SK-N-SH (cell line): ENCODE results near the gene TMIGD3. TPM values are rescaled to one million over a fixed set of nuclear protein-coding genes. Genes with fewer than 3 reads are reported as not detected.

ENCODE experiments used
- CTCF ChIA-PET: fragments of 300-600, 350-600 bp; formaldehyde crosslinking; extraction: SDS; loops from one replicate; lab custom pipeline; 2021; lab: Yijun Ruan, JAX
- POLR2A ChIA-PET: fragments of 350-600 bp; sonication (Branson Sonifier 250); formaldehyde crosslinking; extraction: SDS; loops from one replicate; lab custom pipeline; 2020; ENCODE audit warnings: antibody characterized with exemption, inconsistent platforms; lab: Yijun Ruan, JAX
- DNase-seq: peaks from one replicate; pipeline ENCODE4 v3.0.0; 2012
- H2AFZ ChIP-seq: fragments of 200-600 bp; sonication (generic); 2 replicates; pipeline ENCODE4 v1.8.1; 2016; ENCODE audit warnings: antibody characterized with exemption, mild to moderate bottlenecking, low read depth
- H3F3A ChIP-seq: fragments of 200-600 bp; sonication (generic); replicated peaks from 2 replicates; pipeline ENCODE3; 2016; ENCODE audit warnings: antibody characterized with exemption, mild to moderate bottlenecking; ENCODE audit not compliant: insufficient read depth
- H3K27ac ChIP-seq, 2 experiments: fragments of 200-500 bp in 1 of 2; fragments of 200-600 bp in 1 of 2; sonication (Bioruptor generic) in 1 of 2; sonication (generic), shearing (Covaris generic) in 1 of 2; 2 replicates each; pipeline versions ENCODE4 v1.5.1 to v1.6.1; 2014 to 2016; ENCODE audit warnings: low read depth in 2 of 2, inconsistent platforms in 1 of 2, low read length in 1 of 2, mild to moderate bottlenecking in 1 of 2, mixed read lengths in 1 of 2
- H3K27me3 ChIP-seq: fragments of 200-600 bp; sonication (generic), shearing (Covaris generic); 2 replicates; pipeline ENCODE4 v1.6.1; 2016; ENCODE audit warnings: mixed run types; ENCODE audit not compliant: insufficient read depth
- H3K36me3 ChIP-seq, 2 experiments: fragments of 200-500 bp in 1 of 2; fragments of 200-600 bp in 1 of 2; sonication (Bioruptor generic) in 1 of 2; sonication (generic) in 1 of 2; replicated peaks in 1 of 2; 2 replicates each; pipeline versions ENCODE3 to v1.5.1; 2014 to 2016; ENCODE audit warnings: low read length in 1 of 2, mild to moderate bottlenecking in 1 of 2; ENCODE audit not compliant: insufficient read depth in 2 of 2, control insufficient read depth in 1 of 2
- H3K4me1 ChIP-seq, 2 experiments: fragments of 200-500 bp in 1 of 2; fragments of 200-600 bp in 1 of 2; sonication (Bioruptor generic) in 1 of 2; sonication (generic), shearing (Covaris generic) in 1 of 2; 2 replicates each; pipeline versions ENCODE4 v1.5.1 to v1.6.1; 2014 to 2016; ENCODE audit warnings: low read depth in 1 of 2, low read length in 1 of 2, mixed run types in 1 of 2; ENCODE audit not compliant: insufficient read depth in 2 of 2, control insufficient read depth in 1 of 2
- H3K4me2 ChIP-seq: fragments of 200-600 bp; sonication (generic), shearing (Covaris generic); 2 replicates; pipeline ENCODE4 v1.6.1; 2017; ENCODE audit warnings: mixed run types
- H3K4me3 ChIP-seq, 2 experiments: fragments of 200-500 bp in 1 of 2; fragments of 200-600 bp in 1 of 2; sonication (Bioruptor generic) in 1 of 2; sonication (generic), shearing (Covaris generic) in 1 of 2; 2 replicates each; pipeline versions ENCODE4 v1.5.1 to v1.8.1; 2014 to 2016; ENCODE audit warnings: low read depth in 2 of 2, inconsistent platforms in 1 of 2, low read length in 1 of 2, mild to moderate bottlenecking in 1 of 2, mixed read lengths in 1 of 2, moderate library complexity in 1 of 2
- H3K79me2 ChIP-seq: fragments of 200-600 bp; sonication (generic); 2 replicates; pipeline ENCODE4 v1.8.1; 2017; ENCODE audit warnings: mild to moderate bottlenecking; ENCODE audit not compliant: insufficient read depth
- H3K9ac ChIP-seq: fragments of 200-600 bp; sonication (generic); 2 replicates; pipeline ENCODE4 v1.6.1; 2017; ENCODE audit warnings: mixed run types
- H3K9me2 ChIP-seq: fragments of 200-600 bp; sonication (generic); 2 replicates; pipeline ENCODE4 v1.6.1; 2017; ENCODE audit warnings: mixed run types
- H3K9me3 ChIP-seq: fragments of 200-600 bp; sonication (generic); 2 replicates; pipeline ENCODE4 v1.6.1; 2017; ENCODE audit warnings: mixed run types, mild to moderate bottlenecking, moderate library complexity
- H4K20me1 ChIP-seq: fragments of 200-600 bp; sonication (generic); 2 replicates; pipeline ENCODE4 v1.6.1; 2017; ENCODE audit warnings: mild to moderate bottlenecking, mixed run types; ENCODE audit not compliant: insufficient read depth
- CHD2 ChIP-seq: fragments of 150-350 bp; IDR thresholded peaks from 2 replicates; pipeline ENCODE4 v1.6.1; 2018; ENCODE audit warnings: low read length; ENCODE audit not compliant: partially characterized antibody
- ELF1 ChIP-seq: IDR thresholded peaks from 2 replicates; pipeline ENCODE4 v1.4.0; 2012
- EZH2phosphoT487 ChIP-seq: fragments of 200-600 bp; sonication (generic); IDR thresholded peaks from 2 replicates; pipeline ENCODE4 v1.6.1; 2017; ENCODE audit warnings: low read depth, mixed run types, mild to moderate bottlenecking, antibody characterized with exemption, moderate library complexity, borderline replicate concordance
- GABPA ChIP-seq: IDR thresholded peaks from 2 replicates; pipeline ENCODE4 v1.4.0; 2012; ENCODE audit warnings: low read depth, mild to moderate bottlenecking
- GATA2 ChIP-seq: sonication (generic); formaldehyde crosslinking; IDR thresholded peaks from 2 replicates; pipeline ENCODE4 v1.5.0; 2020; ENCODE audit warnings: mild to moderate bottlenecking, missing genetic modification reagents
- MXI1 ChIP-seq: IDR thresholded peaks from 2 replicates; pipeline ENCODE4 v1.6.1; 2012; ENCODE audit warnings: mild to moderate bottlenecking, low read depth, low read length, improper control_type of control experiment
- POLR2AphosphoS5 ChIP-seq: IDR thresholded peaks from 2 replicates; pipeline ENCODE4 v1.6.1; 2012; ENCODE audit warnings: low read depth, low read length
- TAF1 ChIP-seq: IDR thresholded peaks from 2 replicates; pipeline ENCODE4 v1.6.1; 2012; ENCODE audit warnings: low read depth, mild to moderate bottlenecking, low read length, moderate library complexity, borderline replicate concordance
- USF2 ChIP-seq: fragments of 150-350 bp; IDR thresholded peaks from 2 replicates; pipeline ENCODE4 v1.6.1; 2017; ENCODE audit warnings: antibody characterized with exemption, low read length, low read depth, borderline replicate concordance
- YY1 ChIP-seq: IDR thresholded peaks from 2 replicates; pipeline ENCODE4 v1.4.0; 2012; ENCODE audit warnings: low read depth, mild to moderate bottlenecking
- WGBS: methylation state at CpG from one replicate; pipeline ENCODE4 v1.1.6; 2017; ENCODE audit warnings: low lambda C conversion rate; 5-methylcytosine and 5-hydroxymethylcytosine counted together
- polyA plus RNA-seq, 3 experiments: library from polyadenylated mRNA; depleted of rRNA; stranded (reverse); fragments of >200 nt; gene quantifications; 2 replicates each; pipeline ENCODE4 v1.2.3, GENCODE V29; 2012
- TF ChIP-seq, protein P1 (sequence below): IDR thresholded peaks from 2 replicates; pipeline ENCODE4 v1.4.0; 2012; ENCODE audit warnings: low read depth, borderline replicate concordance
- TF ChIP-seq, protein P2 (sequence below): IDR thresholded peaks from 2 replicates; pipeline ENCODE4 v1.4.0; 2012; ENCODE audit warnings: low read depth
- TF ChIP-seq, protein P3 (sequence below): IDR thresholded peaks from 2 replicates; pipeline ENCODE4; 2012

The TMIGD3 gene
- polyA plus RNA-seq, 1 of the 3 experiments (the other 2 are of a cell fraction), result not detected

- no peak for TF ChIP-seq GABPA
- no peak for TF ChIP-seq GATA2 (CRISPR knock-in tag)
- no peak for TF ChIP-seq TAF1
Measured at GRCh38 chr1:111509997-111510375, 6.6 kb upstream of the TMIGD3 start (continued).

GRCh38 chr1:111507411-111508201, 4.2 kb upstream of the TMIGD3 start:
- Histone ChIP-seq H3K9ac (peak overlapping the region; percentile 56; the same call in 1 of the 2 replicates), H4K20me1 (no peaks in the 10 kb centered on the region), H2AFZ (peak overlapping the region; percentile 92), H3K9me2 (no peaks in the 10 kb centered on the region), H3K4me2 (peak overlapping the region; percentile 61), H3K4me1 (peaks cover 8 to 9% of the 10 kb centered on the region in 2 experiments; a peak in 2 of 4 replicates), H3K79me2 (no peaks in the 10 kb centered on the region), H3K27ac (peak overlapping the region; percentile 56 to 73; a peak in 3 of 4 replicates), H3K27me3 (no peaks in the 10 kb centered on the region; the same call in 1 of the 2 replicates), H3K4me3 (peak overlapping the region; percentile 24 to 42; a peak in 2 of 4 replicates), H3K9me3 (no peaks in the 10 kb centered on the region), H3K36me3 (no peaks in the 10 kb centered on the region), H3F3A (no peaks in the 10 kb centered on the region)
- ChIA-PET POLR2A (interaction anchor here (0.9 kb wide), 1 partner anchor 231 kb away, joined by 3 read pairs; no protein-coding TSS in a partner anchor), CTCF (interaction anchor here (0.6 to 5.3 kb wide), 67 partner anchors 10 to 939 kb away, joined by 3 to 64 read pairs (median 5); partner anchors contain the start of genes DDX20, INKA2 and RAP1A)
- TF ChIP-seq CHD2 (no peak), POLR2AphosphoS5 (no peak), ELF1 (no peak), USF2 (no peak), EZH2phosphoT487 (no peak)
- WGBS, result 64% methylated on average over 11 of the region's 15 CpGs
- peak; percentile 57 for DNase-seq

GRCh38 chr1:111506561-111506960, 3.1 kb upstream of the TMIGD3 start:
- H3K27me3 ChIP-seq, result no peaks in the 10 kb centered on the region; the same call in 1 of the 2 replicates
- CTCF ChIA-PET, result interaction anchor here (2.3 to 5.3 kb wide), 7 partner anchors 10 to 261 kb away, joined by 10 to 64 read pairs (median 36); partner anchors contain the start of gene DDX20
- H4K20me1 ChIP-seq, result no peaks in the 10 kb centered on the region
- peaks cover 8 to 9% of the 10 kb centered on the region in 2 experiments; a peak in 2 of 4 replicates for H3K4me1 ChIP-seq
- 29% methylated on average over 2 of the region's 2 CpGs for WGBS
- POLR2A ChIA-PET, result no interaction called here
- no peak overlapping the region for H3K27ac ChIP-seq
- no peak overlapping the region for H3K4me2 ChIP-seq
- H3K79me2 ChIP-seq, result no peaks in the 10 kb centered on the region
- DNase-seq, result no peak
- TF ChIP-seq MXI1 (no peak), YY1 (no peak)
- TF ChIP-seq, protein P1, sequence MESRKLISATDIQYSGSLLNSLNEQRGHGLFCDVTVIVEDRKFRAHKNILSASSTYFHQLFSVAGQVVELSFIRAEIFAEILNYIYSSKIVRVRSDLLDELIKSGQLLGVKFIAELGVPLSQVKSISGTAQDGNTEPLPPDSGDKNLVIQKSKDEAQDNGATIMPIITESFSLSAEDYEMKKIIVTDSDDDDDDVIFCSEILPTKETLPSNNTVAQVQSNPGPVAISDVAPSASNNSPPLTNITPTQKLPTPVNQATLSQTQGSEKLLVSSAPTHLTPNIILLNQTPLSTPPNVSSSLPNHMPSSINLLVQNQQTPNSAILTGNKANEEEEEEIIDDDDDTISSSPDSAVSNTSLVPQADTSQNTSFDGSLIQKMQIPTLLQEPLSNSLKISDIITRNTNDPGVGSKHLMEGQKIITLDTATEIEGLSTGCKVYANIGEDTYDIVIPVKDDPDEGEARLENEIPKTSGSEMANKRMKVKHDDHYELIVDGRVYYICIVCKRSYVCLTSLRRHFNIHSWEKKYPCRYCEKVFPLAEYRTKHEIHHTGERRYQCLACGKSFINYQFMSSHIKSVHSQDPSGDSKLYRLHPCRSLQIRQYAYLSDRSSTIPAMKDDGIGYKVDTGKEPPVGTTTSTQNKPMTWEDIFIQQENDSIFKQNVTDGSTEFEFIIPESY, result no peak
- TF ChIP-seq, protein P2, sequence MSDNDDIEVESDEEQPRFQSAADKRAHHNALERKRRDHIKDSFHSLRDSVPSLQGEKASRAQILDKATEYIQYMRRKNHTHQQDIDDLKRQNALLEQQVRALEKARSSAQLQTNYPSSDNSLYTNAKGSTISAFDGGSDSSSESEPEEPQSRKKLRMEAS, result no peak
- TF ChIP-seq, protein P3, sequence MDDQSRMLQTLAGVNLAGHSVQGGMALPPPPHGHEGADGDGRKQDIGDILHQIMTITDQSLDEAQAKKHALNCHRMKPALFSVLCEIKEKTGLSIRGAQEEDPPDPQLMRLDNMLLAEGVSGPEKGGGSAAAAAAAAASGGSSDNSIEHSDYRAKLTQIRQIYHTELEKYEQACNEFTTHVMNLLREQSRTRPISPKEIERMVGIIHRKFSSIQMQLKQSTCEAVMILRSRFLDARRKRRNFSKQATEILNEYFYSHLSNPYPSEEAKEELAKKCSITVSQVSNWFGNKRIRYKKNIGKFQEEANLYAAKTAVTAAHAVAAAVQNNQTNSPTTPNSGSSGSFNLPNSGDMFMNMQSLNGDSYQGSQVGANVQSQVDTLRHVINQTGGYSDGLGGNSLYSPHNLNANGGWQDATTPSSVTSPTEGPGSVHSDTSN, result no peak
- no peak overlapping the region for H3K4me3 ChIP-seq
- no peak overlapping the region for H3K9ac ChIP-seq
- H2AFZ ChIP-seq, result no peak overlapping the region
- H3K9me3 ChIP-seq, result no peaks in the 10 kb centered on the region
- H3K36me3 ChIP-seq, result no peaks in the 10 kb centered on the region
- H3K9me2 ChIP-seq, result no peaks in the 10 kb centered on the region
- H3F3A ChIP-seq, result no peaks in the 10 kb centered on the region
